ENCODE measurements around the gene ARHGAP44.

- TF ChIP-seq CTCF (IDR thresholded peaks at IDR 0.05): no peak
- TF ChIP-seq POLR2A (IDR thresholded peaks at IDR 0.05; ENCODE audit: low read depth): no peak
- TF ChIP-seq POLR2AphosphoS5 (IDR thresholded peaks at IDR 0.05): no peak
- TF ChIP-seq EP300 (IDR thresholded peaks at IDR 0.05): no peak
These were observed 162.7 kb downstream of the ARHGAP44 start for GRCh38 chr17:12952012-12952411.

All from esophagus muscularis mucosa (tissue), 4 donors.